Measurements from ENCODE around the gene ADGRF1. TPM values are rescaled to one million over a fixed set of nuclear protein-coding genes. Genes with fewer than 3 reads are reported as not detected.
"Not testable (repeated sequence)": the region's sequence is repeated elsewhere in the genome, so short reads cannot be mapped to it uniquely, and the experiment has no call there.

The ADGRF1 gene
- total RNA-seq, 1 donor from 2014 or later = not detected

DNA sequence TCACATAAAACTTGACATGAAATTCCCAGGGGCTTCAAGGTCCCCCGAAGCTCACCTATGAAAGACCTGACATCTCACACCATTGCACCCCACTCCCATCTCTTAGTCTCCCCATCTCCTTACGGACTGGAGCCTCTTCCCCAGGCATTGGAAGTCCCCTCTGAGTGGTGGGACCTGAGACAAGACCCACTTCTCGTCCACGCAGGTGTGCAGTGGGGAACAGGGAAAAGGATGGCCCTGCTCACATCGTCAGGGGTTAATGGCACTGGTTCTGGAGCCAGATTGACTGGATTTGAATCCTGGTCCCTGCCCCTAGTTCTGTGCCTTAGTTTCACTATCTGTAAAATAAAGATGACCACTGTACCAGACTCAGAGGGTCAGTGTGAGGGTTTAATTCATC, 15.5 kb downstream of the ADGRF1 start:
- DNase-seq (ENCODE audit: extremely low read depth, low read depth, low spot score) = no peak

GRCh38 chr6:47023573-47023972, 18.6 kb downstream of the ADGRF1 start:
- no peak for DNase-seq (ENCODE audit: extremely low read depth, low read depth, low spot score)

DNA sequence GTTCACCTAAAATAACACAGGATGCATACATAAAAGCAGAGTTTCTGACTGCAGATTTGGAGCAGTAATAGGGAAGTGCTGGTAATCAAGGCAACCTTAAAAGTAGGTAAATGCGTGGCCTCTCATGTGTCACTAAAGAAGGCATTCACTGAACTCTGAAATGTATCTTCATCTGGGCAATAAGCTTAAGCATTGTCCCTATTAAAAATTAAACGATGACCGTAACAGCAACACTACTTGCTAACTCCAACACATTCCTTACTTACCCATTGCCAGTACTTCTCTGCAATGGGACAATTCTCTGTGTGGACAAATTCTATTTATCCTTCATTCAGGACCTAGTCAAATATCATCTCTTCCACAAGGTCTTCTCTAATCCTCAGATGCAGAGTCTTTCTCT, 19.9 kb downstream of the ADGRF1 start:
- DNase-seq (ENCODE audit: extremely low read depth, low read depth, low spot score) = no peak

- no peak for DNase-seq (ENCODE audit: extremely low read depth, low read depth, low spot score)
These were observed 22.2 kb downstream of the ADGRF1 start for GRCh38 chr6:47019941-47020340.

DNA sequence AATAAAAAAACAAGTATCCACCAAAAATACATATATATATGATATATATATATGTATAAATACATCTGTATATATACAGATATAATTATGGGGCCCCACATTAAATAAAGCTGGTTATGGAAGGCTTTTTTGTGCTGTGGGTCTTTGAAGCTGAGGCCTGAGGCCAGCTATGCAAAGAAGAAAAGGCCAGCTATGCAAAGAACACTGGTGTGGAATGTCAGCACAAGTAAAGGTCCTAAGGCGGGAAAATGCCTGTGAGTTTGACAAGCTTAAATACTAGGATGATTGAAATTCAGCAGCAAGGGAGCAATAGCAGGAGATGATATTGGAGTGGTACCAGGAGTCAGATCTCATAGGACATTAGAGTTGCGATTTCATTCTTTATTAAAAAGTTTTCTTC, 25.2 kb downstream of the ADGRF1 start:
- no peak for DNase-seq (ENCODE audit: extremely low read depth, low read depth, low spot score)

- DNase-seq (ENCODE audit: extremely low read depth, low read depth, low spot score) = no peak
These were observed 25.9 kb downstream of the ADGRF1 start for GRCh38 chr6:47016261-47016660.

DNA sequence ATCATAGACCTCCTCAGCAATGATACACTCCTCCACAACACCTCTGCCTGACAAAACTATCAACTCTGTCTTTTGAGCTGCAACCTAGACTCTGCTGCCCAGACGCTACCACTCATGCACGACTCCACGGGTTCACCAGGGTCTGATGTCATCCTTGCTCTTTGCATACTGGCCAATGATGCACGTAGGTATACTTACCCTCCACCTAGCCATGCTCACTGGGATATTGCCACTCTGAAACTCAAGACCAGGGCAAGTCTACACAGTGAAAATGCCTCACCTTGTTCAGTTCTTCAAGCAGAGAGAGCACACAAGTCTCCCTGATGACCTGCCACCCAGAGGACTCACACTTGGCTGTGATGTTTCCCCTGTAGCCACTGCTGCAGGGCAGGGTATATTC, 27.7 kb downstream of the ADGRF1 start:
- no peak for DNase-seq (ENCODE audit: extremely low read depth, low read depth, low spot score)

DNA sequence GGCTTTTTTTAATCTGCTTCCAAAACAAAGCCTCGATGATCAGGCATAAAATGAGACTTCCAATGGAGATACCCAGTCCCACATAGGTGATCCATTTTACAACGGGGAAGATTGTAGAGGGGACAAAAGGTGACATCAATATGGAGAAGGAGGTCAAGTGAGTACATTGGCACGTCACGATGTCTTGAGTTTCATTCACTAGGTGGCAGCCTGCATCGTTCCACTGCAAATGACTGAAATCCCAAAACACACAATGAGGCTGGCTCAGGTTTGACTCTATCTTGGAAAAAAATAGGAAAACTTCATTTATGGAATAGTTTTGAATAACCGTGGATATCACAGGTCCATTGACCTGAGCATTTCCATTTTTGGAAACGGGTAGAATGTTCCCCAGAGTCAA, 32.5 kb downstream of the ADGRF1 start:
- DNase-seq (ENCODE audit: extremely low read depth, low read depth, low spot score) = no peak

DNA sequence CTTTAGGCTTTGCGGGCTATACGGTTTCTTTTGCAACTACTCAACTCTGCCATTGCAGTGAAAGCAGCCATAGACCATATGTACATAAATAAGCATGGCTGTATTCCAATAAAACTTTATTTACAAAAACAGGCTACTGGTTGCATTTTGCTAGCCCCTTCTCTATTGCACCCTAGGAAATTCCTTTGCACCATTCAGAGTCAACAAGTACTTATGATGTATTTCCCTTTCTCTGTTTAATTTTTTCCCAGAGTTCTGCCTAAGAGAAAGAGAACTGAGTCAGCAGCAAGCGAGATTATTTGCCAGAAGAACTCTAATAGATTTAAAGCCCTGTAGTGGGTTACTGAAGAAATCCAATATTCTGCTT, 33.8 kb downstream of the ADGRF1 start:
- DNase-seq (ENCODE audit: extremely low read depth, low read depth, low spot score) = no peak

GRCh38 chr6:47007657-47008396, 34.3 kb downstream of the ADGRF1 start:
- DNase-seq (ENCODE audit: extremely low read depth, low read depth, low spot score) = no peak

DNA sequence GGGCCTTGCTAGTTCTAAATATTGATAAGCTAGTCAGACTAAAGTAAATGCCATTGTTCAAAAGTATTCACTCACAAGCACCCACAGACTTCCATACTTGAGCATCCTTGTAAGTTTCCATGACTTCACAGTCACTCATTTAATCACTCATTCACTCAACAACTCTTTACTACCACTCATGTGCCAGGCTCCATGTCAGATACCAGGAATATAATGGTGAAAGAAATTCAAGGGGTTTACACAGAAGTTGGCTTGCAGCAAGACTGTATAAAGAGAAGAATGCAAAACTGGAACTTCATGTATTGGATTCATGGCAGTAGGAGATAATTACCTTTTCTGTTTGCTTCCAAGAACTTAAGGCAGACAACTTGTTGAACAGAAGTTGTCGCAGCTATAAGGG, 36.6 kb downstream of the ADGRF1 start:
- no peak for DNase-seq (ENCODE audit: extremely low read depth, low read depth, low spot score)

DNA sequence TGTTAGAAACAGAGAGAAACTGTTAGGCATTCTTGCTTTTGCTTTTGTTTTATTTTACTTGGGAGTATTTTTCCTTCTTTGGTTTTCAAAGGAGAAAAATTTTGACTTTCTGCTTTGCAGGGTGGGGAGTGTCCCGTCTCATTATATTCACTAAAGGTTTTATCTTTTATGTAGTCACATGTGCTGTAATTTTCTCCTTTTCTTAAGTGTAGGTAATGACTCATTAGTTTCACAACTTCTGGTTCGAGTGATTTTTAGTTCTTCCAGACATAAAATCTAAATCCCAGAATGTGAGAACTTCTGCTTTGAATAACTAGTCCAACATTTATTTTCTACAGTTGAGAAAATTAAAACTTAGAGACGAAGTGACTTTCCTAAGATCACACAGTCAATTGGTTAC, 37.7 kb downstream of the ADGRF1 start:
- DNase-seq (ENCODE audit: extremely low read depth, low read depth, low spot score) = no peak

DNA sequence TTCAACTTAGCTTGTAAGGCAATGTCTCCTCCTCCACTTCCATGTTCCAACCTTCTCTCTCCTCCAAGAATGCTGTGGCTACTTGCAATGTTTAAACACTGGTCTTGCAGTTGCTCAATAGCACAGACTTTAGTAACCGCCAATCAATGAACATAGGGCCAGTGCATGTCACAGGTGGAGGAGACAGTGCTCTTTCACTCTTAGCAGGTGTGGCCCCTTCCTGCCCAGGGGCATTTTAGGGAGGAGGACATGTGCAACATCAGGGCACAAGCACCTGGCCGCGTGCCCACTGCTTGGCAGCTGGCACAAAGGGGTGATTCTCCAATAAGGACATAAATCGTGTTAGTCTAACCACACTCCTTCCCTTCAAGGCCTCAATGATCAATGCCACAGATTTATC, 41.3 kb downstream of the ADGRF1 start:
- no peak for DNase-seq (ENCODE audit: extremely low read depth, low read depth, low spot score)

GRCh38 chr6:46998436-46999017, 43.6 kb downstream of the ADGRF1 start:
- no peak for DNase-seq (ENCODE audit: extremely low read depth, low read depth, low spot score)

GRCh38 chr6:46997646-46998045, 44.5 kb downstream of the ADGRF1 start:
- DNase-seq (ENCODE audit: extremely low read depth, low read depth, low spot score) = no peak

- no peak for DNase-seq (ENCODE audit: extremely low read depth, low read depth, low spot score)
These were observed 45.1 kb downstream of the ADGRF1 start for GRCh38 chr6:46996860-46997641.

DNA sequence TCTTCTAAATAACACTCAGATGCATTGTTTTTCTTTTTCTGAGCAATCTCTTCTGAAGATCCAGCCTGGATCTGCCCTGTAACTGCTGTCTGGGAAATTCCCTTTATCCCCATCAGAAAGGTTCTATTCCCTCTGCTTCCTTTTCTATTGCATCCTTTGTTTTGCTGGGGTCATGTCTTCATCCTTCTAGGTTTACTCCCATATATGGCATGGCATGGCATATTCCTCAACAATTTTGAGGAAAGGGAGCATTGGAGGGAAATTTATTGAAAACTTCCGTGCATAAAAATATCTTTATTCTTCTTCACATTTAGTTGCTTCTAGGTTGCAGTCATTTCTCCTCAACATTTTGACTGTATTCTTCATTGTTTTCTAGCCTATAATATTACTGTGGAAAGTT, 47.2 kb downstream of the ADGRF1 start:
- DNase-seq (ENCODE audit: extremely low read depth, low read depth, low spot score) = no peak

GRCh38 chr6:46993846-46994245, 48.3 kb downstream of the ADGRF1 start:
- peak; percentile 90 for DNase-seq (ENCODE audit: extremely low read depth, low read depth, low spot score)

DNA sequence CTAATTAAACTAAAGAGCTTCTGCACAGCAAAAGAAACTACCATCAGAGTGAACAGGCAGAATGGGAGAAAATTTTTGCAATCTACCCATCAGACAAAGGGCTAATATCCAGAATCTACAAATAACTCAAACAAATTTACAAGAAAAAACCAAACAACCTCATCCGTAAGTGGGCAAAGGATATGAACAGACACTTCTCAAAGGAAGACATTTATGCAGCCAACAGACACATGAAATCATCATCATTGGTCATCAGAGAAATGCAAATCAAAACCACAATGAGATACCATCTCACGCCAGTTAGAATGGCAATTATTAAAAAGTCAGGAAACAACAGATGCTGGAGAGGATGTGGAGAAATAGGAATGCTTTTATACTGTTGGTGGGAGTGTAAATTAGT, 49.7 kb downstream of the ADGRF1 start:
- not testable (repeated sequence) for DNase-seq (ENCODE audit: extremely low read depth, low read depth, low spot score)

DNA sequence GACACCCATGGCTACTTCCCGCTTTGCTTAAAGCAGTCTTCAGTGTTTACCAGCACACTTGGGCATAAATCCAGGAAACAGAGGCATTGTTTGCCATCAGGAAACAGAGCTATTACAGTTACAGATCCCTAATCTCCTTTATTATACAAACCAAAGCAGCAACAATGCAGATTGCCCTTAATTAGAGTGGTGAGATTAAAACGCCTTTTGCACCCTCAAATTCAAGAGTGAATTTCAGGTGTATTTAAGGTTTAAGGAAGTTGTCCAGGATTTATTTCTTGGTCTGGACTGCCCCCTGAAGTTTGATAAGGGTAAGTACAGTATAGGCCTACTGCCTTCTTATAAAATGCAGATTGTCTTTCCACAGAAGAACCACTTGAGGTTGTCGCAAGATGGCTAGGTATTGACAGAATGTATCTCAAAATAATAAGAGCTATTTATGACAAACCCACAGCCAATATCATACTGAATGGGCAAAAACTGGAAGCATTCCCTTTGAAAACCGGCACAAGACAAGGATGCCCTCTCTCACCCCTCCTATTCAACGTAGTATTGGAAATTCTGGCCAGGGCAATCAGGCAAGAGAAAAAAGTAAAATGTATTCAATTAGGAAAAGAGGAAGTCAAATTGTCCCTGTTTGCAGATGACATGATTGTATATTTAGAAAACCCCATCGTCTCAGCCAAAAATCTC, 51.2 kb downstream of the ADGRF1 start:
- peak; percentile 90 for DNase-seq (ENCODE audit: extremely low read depth, low read depth, low spot score)

GRCh38 chr6:46990031-46990644, 52.0 kb downstream of the ADGRF1 start:
- DNase-seq (ENCODE audit: extremely low read depth, low read depth, low spot score) = no peak

All from glomerular endothelial cell (primary cell).